Mesodermal cell (in vitro differentiated cells): ENCODE data around the gene PCDH17.
A peak's percentile ranks its signal among the peaks of the same experiment; 100 is the strongest.

Experiments
- H3K27ac ChIP-seq: 2 replicates; pipeline ENCODE4 v1.7.0; 2013; ENCODE audit warnings: mild to moderate bottlenecking, low read depth, low read length, moderate library complexity; ENCODE audit not compliant: severe bottlenecking
- H3K36me3 ChIP-seq: 2 replicates; pipeline ENCODE4 v1.7.1; 2013; ENCODE audit warnings: mild to moderate bottlenecking, low read length, moderate library complexity; ENCODE audit not compliant: control insufficient read depth, insufficient read depth
- H3K4me1 ChIP-seq: one replicate; pipeline ENCODE4 v1.7.1; 2013; ENCODE audit warnings: mild to moderate bottlenecking, low read length; ENCODE audit not compliant: insufficient read depth, control insufficient read depth, poor library complexity, severe bottlenecking
- H3K4me3 ChIP-seq: 2 replicates; pipeline ENCODE4 v1.7.0; 2013; ENCODE audit warnings: low read length, control low read depth, mild to moderate bottlenecking; ENCODE audit not compliant: insufficient read depth, poor library complexity, severe bottlenecking; ENCODE audit errors: extremely low read depth
- H3K9me3 ChIP-seq: 2 replicates; pipeline ENCODE4 v1.7.1; 2013; ENCODE audit warnings: mild to moderate bottlenecking, low read length, moderate library complexity; ENCODE audit not compliant: control insufficient read depth
- WGBS, 2 experiments: methylation state at CpG; one replicate each; pipeline ENCODE4 v1.1.5; 2013; ENCODE audit warnings: missing lambda C conversion rate in 2 of 2; ENCODE audit not compliant: insufficient coverage in 2 of 2; 5-methylcytosine and 5-hydroxymethylcytosine counted together

PCDH17 gene

GRCh38 chr13:57673197-57673596 lies 41.7 kb downstream of the PCDH17 start:
- Histone ChIP-seq H3K27ac (peak overlapping the region; percentile 60), H3K4me1 (no peaks in the 10 kb centered on the region), H3K4me3 (no peak overlapping the region), H3K9me3 (no peaks in the 10 kb centered on the region), H3K36me3 (peaks cover 10% of the 10 kb centered on the region)
- WGBS, 2 experiments, result 0 to 46% methylated on average over 1 to 2 of the region's 2 CpGs

GRCh38 chr13:57675526-57675925 lies 44.0 kb downstream of the PCDH17 start:
- Histone ChIP-seq H3K4me3 (no peak overlapping the region), H3K27ac (no peak overlapping the region), H3K9me3 (no peaks in the 10 kb centered on the region), H3K4me1 (no peaks in the 10 kb centered on the region), H3K36me3 (peaks cover 10% of the 10 kb centered on the region)
- 79 to 90% methylated on average over 2 of the region's 2 CpGs for WGBS, 2 experiments

GRCh38 chr13:57680609-57681008 lies 49.1 kb downstream of the PCDH17 start:
- H3K27ac ChIP-seq, result no peak overlapping the region
- WGBS, 2 experiments, result no CpG with 5 or more reads among the region's 1 CpG
- no peak overlapping the region for H3K4me3 ChIP-seq
- H3K4me1 ChIP-seq, result no peaks in the 10 kb centered on the region
- H3K36me3 ChIP-seq, result peaks cover 3% of the 10 kb centered on the region
- no peaks in the 10 kb centered on the region for H3K9me3 ChIP-seq

GRCh38 chr13:57682128-57682716 lies 50.7 kb downstream of the PCDH17 start:
- no peaks in the 10 kb centered on the region for H3K9me3 ChIP-seq
- peaks cover 3% of the 10 kb centered on the region for H3K36me3 ChIP-seq
- 75 to 86% methylated on average over 3 of the region's 4 CpGs for WGBS, 2 experiments
- no peak overlapping the region for H3K4me3 ChIP-seq
- no peaks in the 10 kb centered on the region for H3K4me1 ChIP-seq
- no peak overlapping the region for H3K27ac ChIP-seq

GRCh38 chr13:57698851-57699250 lies 67.3 kb downstream of the PCDH17 start:
- no peaks in the 10 kb centered on the region for H3K36me3 ChIP-seq
- H3K9me3 ChIP-seq, result no peaks in the 10 kb centered on the region
- WGBS, 2 experiments, result 92 to 100% methylated on average over 1 to 2 of the region's 4 CpGs
- H3K27ac ChIP-seq, result no peak overlapping the region
- no peak overlapping the region for H3K4me3 ChIP-seq
- no peaks in the 10 kb centered on the region for H3K4me1 ChIP-seq

- no peaks in the 10 kb centered on the region for H3K36me3 ChIP-seq
- H3K27ac ChIP-seq, result no peak overlapping the region
- no peaks in the 10 kb centered on the region for H3K9me3 ChIP-seq
- no peak overlapping the region for H3K4me3 ChIP-seq
- 100% methylated on average over 1 of the region's 2 CpGs for WGBS, 2 experiments
- no peaks in the 10 kb centered on the region for H3K4me1 ChIP-seq
Measured at GRCh38 chr13:57704031-57704430, 72.5 kb downstream of the PCDH17 start.

GRCh38 chr13:57716295-57716694 lies 84.8 kb downstream of the PCDH17 start:
- Histone ChIP-seq H3K27ac (no peak overlapping the region), H3K36me3 (no peaks in the 10 kb centered on the region), H3K4me1 (no peaks in the 10 kb centered on the region), H3K9me3 (no peaks in the 10 kb centered on the region), H3K4me3 (no peak overlapping the region)
- 38 to 43% methylated on average over 2 to 3 of the region's 3 CpGs for WGBS, 2 experiments

GRCh38 chr13:57724486-57725272 lies 93.1 kb downstream of the PCDH17 start:
- Histone ChIP-seq H3K36me3 (no peaks in the 10 kb centered on the region), H3K27ac (no peak overlapping the region), H3K4me1 (no peaks in the 10 kb centered on the region), H3K4me3 (no peak overlapping the region), H3K9me3 (no peaks in the 10 kb centered on the region)
- WGBS, 2 experiments, result 84 to 85% methylated on average over 10 to 12 of the region's 12 CpGs

GRCh38 chr13:57725480-57725879 lies 93.9 kb downstream of the PCDH17 start:
- Histone ChIP-seq H3K4me1 (no peaks in the 10 kb centered on the region), H3K27ac (no peak overlapping the region)
- 88% methylated on average over 1 of the region's 2 CpGs; no CpG with 5 or more reads in 1 of the 2 experiments for WGBS, 2 experiments

GRCh38 chr13:57726981-57727380 lies 95.4 kb downstream of the PCDH17 start:
- 67% methylated on average over 1 of the region's 1 CpG; no CpG with 5 or more reads in 1 of the 2 experiments for WGBS, 2 experiments
- Histone ChIP-seq H3K4me1 (no peaks in the 10 kb centered on the region), H3K4me3 (no peak overlapping the region), H3K27ac (no peak overlapping the region), H3K9me3 (no peaks in the 10 kb centered on the region), H3K36me3 (no peaks in the 10 kb centered on the region)

More at GRCh38 chr13:57725480-57725879, 93.9 kb downstream of the PCDH17 start:
- H3K4me3 ChIP-seq, result no peak overlapping the region
- no peaks in the 10 kb centered on the region for H3K36me3 ChIP-seq
- H3K9me3 ChIP-seq, result no peaks in the 10 kb centered on the region

- Histone ChIP-seq H3K4me3 (no peak overlapping the region), H3K4me1 (peaks cover 4% of the 10 kb centered on the region), H3K9me3 (no peaks in the 10 kb centered on the region), H3K36me3 (no peaks in the 10 kb centered on the region), H3K27ac (no peak overlapping the region)
- WGBS, 2 experiments, result 80 to 100% methylated on average over 1 of the region's 2 CpGs
Measured at GRCh38 chr13:57734306-57734705, 102.8 kb downstream of the PCDH17 start.
